ENCODE data around the gene MAST1.

The MAST1 gene

GRCh38 chr19:12859546-12859945 is 21.2 kb downstream of the MAST1 start:
- H3K27me3 ChIP-seq (replicated peaks; ENCODE audit: insufficient read depth, low read length), result peaks cover 34% of the 10 kb centered on the region
- H4K20me1 ChIP-seq (ENCODE audit: insufficient read depth, low read length), result no peaks in the 10 kb centered on the region
- H2AFZ ChIP-seq (ENCODE audit: low read length), result no peak overlapping the region
- no peaks in the 10 kb centered on the region for H3F3A ChIP-seq (ENCODE audit: insufficient read depth, low read length)
- H3K4me3 ChIP-seq (ENCODE audit: low read length), result no peak overlapping the region
- H3K9me2 ChIP-seq (replicated peaks; ENCODE audit: insufficient read depth, low read length), result no peaks in the 10 kb centered on the region
- H3K9me3 ChIP-seq (replicated peaks; ENCODE audit: insufficient read depth, low read length), result no peaks in the 10 kb centered on the region
- no peaks in the 10 kb centered on the region for H3K36me3 ChIP-seq (replicated peaks; ENCODE audit: insufficient read depth, low read length)
- no peak for TF ChIP-seq EZH2 (optimal IDR thresholded peaks at IDR 0.05; ENCODE audit: low read depth, low read length)
- no peak for TF ChIP-seq CTCF (IDR thresholded peaks at IDR 0.05; ENCODE audit: low read length)
- no peak for TF ChIP-seq EZH2phosphoT487 (IDR thresholded peaks at IDR 0.05; ENCODE audit: low read length)
- no peak overlapping the region for H3K4me2 ChIP-seq (ENCODE audit: low read depth, low read length)
- no peaks in the 10 kb centered on the region for H3K4me1 ChIP-seq (ENCODE audit: low read length)
- no peaks in the 10 kb centered on the region for H3K79me2 ChIP-seq (ENCODE audit: low read length)
- H3K9ac ChIP-seq (ENCODE audit: low read length), result no peak overlapping the region
- no peak for DNase-seq
- no peak overlapping the region for H3K27ac ChIP-seq (ENCODE audit: low read length)

GRCh38 chr19:12864143-12864542 is 25.8 kb downstream of the MAST1 start:
- peaks cover 42% of the 10 kb centered on the region for H3K27me3 ChIP-seq (replicated peaks; ENCODE audit: insufficient read depth, low read length)
- no peak overlapping the region for H2AFZ ChIP-seq (ENCODE audit: low read length)
- H3K9me3 ChIP-seq (replicated peaks; ENCODE audit: insufficient read depth, low read length), result no peaks in the 10 kb centered on the region
- no peaks in the 10 kb centered on the region for H3K36me3 ChIP-seq (replicated peaks; ENCODE audit: insufficient read depth, low read length)
- TF ChIP-seq EZH2 (optimal IDR thresholded peaks at IDR 0.05; ENCODE audit: low read depth, low read length) (no peak), EZH2phosphoT487 (IDR thresholded peaks at IDR 0.05; ENCODE audit: low read length) (no peak), CTCF (IDR thresholded peaks at IDR 0.05; ENCODE audit: low read length) (no peak)
- H3K4me1 ChIP-seq (ENCODE audit: low read length), result no peaks in the 10 kb centered on the region
- H3K27ac ChIP-seq (ENCODE audit: low read length), result no peak overlapping the region
- H3K4me3 ChIP-seq (ENCODE audit: low read length), result no peak overlapping the region
- no peaks in the 10 kb centered on the region for H3K9me2 ChIP-seq (replicated peaks; ENCODE audit: insufficient read depth, low read length)
- DNase-seq, result no peak
- no peaks in the 10 kb centered on the region for H3F3A ChIP-seq (ENCODE audit: insufficient read depth, low read length)
- no peaks in the 10 kb centered on the region for H3K79me2 ChIP-seq (ENCODE audit: low read length)
- H4K20me1 ChIP-seq (ENCODE audit: insufficient read depth, low read length), result no peaks in the 10 kb centered on the region
- no peak overlapping the region for H3K9ac ChIP-seq (ENCODE audit: low read length)
- H3K4me2 ChIP-seq (ENCODE audit: low read depth, low read length), result no peak overlapping the region

- Histone ChIP-seq H4K20me1 (ENCODE audit: insufficient read depth, low read length) (no peaks in the 10 kb centered on the region), H3K27ac (ENCODE audit: low read length) (no peak overlapping the region)
- DNase-seq, result no peak
Measured at GRCh38 chr19:12864721-12865715, 26.7 kb downstream of the MAST1 start.

More at GRCh38 chr19:12864721-12865715, 26.7 kb downstream of the MAST1 start:
- Histone ChIP-seq H3F3A (ENCODE audit: insufficient read depth, low read length) (no peaks in the 10 kb centered on the region), H3K79me2 (ENCODE audit: low read length) (no peaks in the 10 kb centered on the region), H3K4me2 (ENCODE audit: low read depth, low read length) (no peak overlapping the region), H2AFZ (ENCODE audit: low read length) (no peak overlapping the region), H3K4me1 (ENCODE audit: low read length) (no peaks in the 10 kb centered on the region), H3K36me3 (replicated peaks; ENCODE audit: insufficient read depth, low read length) (no peaks in the 10 kb centered on the region), H3K9me3 (replicated peaks; ENCODE audit: insufficient read depth, low read length) (no peaks in the 10 kb centered on the region), H3K9ac (ENCODE audit: low read length) (no peak overlapping the region), H3K4me3 (ENCODE audit: low read length) (no peak overlapping the region), H3K9me2 (replicated peaks; ENCODE audit: insufficient read depth, low read length) (no peaks in the 10 kb centered on the region), H3K27me3 (replicated peaks; ENCODE audit: insufficient read depth, low read length) (peaks cover 38% of the 10 kb centered on the region)
- TF ChIP-seq EZH2 (optimal IDR thresholded peaks at IDR 0.05; ENCODE audit: low read depth, low read length), result no peak
- peak; percentile 47 for TF ChIP-seq CTCF (IDR thresholded peaks at IDR 0.05; ENCODE audit: low read length)
- no peak for TF ChIP-seq EZH2phosphoT487 (IDR thresholded peaks at IDR 0.05; ENCODE audit: low read length)

Data from MM.1S (cell line).